HepG2 (cell line): ENCODE results near the gene UBE2QL1. TPM values are rescaled to one million over a fixed set of nuclear protein-coding genes. Genes with fewer than 3 reads are reported as not detected.

Experiments used
- ATAC-seq: fragments of 200-7000 bp; cut with Tn5 transposase; 3 replicates; pipeline ENCODE4 v1.9.1; 2020; ENCODE audit warnings: mild to moderate bottlenecking, moderate library complexity
- BruUV-seq: library from RNA; stranded (reverse); fragments of 400-500 nt; replicated peaks from 2 replicates; lab custom pipeline; 2021; lab: Mats Ljungman, UMichigan
- CTCF ChIA-PET: fragments of 300-600 bp; formaldehyde crosslinking; extraction: SDS; loops from one replicate; lab custom pipeline; 2021; ENCODE audit warnings: low total read pairs, inconsistent platforms, low intra/inter-chr PET ratio; lab: Yijun Ruan, JAX
- POLR2A ChIA-PET: fragments of 350-600 bp; sonication (Branson Sonifier 250); formaldehyde crosslinking; loops from one replicate; lab custom pipeline; 2020; ENCODE audit warnings: antibody characterized with exemption, inconsistent platforms; lab: Yijun Ruan, JAX
- DNase-seq: peaks from one replicate; pipeline ENCODE4 v3.0.0-alpha.2; 2015; ENCODE audit warnings: low spot score
- FAIRE-seq: peaks from 3 replicates; lab custom pipeline; 2011; peaks lifted over from hg19 to GRCh38; lab: Jason Lieb, UNC
- H2AFZ ChIP-seq: one replicate; pipeline ENCODE4 v1.6.1; 2011; ENCODE audit warnings: low read length, inconsistent platforms
- H3K27ac ChIP-seq: fragments of 300-600 bp; 3 replicates; pipeline ENCODE4 v1.8.0; 2011; ENCODE audit warnings: mixed run types, mild to moderate bottlenecking, mixed read lengths, low read length, inconsistent platforms; ENCODE audit not compliant: insufficient read depth; ENCODE audit errors: extremely low read length
- H3K27me3 ChIP-seq, 2 experiments: fragments of 200-600 bp in 1 of 2; 2 replicates in 1 of 2; 3 replicates in 1 of 2; pipeline versions ENCODE4 v1.6.0 to v1.8.0; 2011; ENCODE audit warnings: low read length in 2 of 2, mild to moderate bottlenecking in 2 of 2, moderate library complexity in 2 of 2, inconsistent platforms in 1 of 2; ENCODE audit not compliant: insufficient read depth in 2 of 2, control insufficient read depth in 1 of 2
- H3K36me3 ChIP-seq, 2 experiments: fragments of 200-600 bp in 1 of 2; replicated peaks in 1 of 2; 2 replicates in 1 of 2; 3 replicates in 1 of 2; pipeline versions ENCODE4 v1.5.1 to v1.8.0; 2011; ENCODE audit warnings: low read length in 2 of 2, inconsistent platforms in 1 of 2; ENCODE audit not compliant: insufficient read depth in 2 of 2, control insufficient read depth in 1 of 2
- H3K4me1 ChIP-seq: 2 replicates; pipeline ENCODE4 v1.5.1; 2012; ENCODE audit warnings: low read length, inconsistent platforms; ENCODE audit not compliant: insufficient read depth
- H3K4me2 ChIP-seq: 2 replicates; pipeline ENCODE4 v1.6.0; 2011; ENCODE audit warnings: low read depth, low read length, inconsistent platforms
- H3K4me3 ChIP-seq, 3 experiments: fragments of 200-600 bp in 1 of 3; sonication (generic), shearing (Covaris generic) in 1 of 3; replicated peaks in 1 of 3; 2 replicates each; pipeline ENCODE4 v1.5.1; 2011 to 2016; ENCODE audit warnings: low read length in 3 of 3, inconsistent platforms in 2 of 3, low read depth in 2 of 3, mild to moderate bottlenecking in 2 of 3, control low read depth in 1 of 3, mixed read lengths in 1 of 3; ENCODE audit not compliant: insufficient read depth in 1 of 3
- H3K79me2 ChIP-seq: one replicate; pipeline ENCODE4 v1.6.1; 2011; ENCODE audit warnings: low read length, inconsistent platforms; ENCODE audit not compliant: insufficient read depth
- H3K9ac ChIP-seq: 2 replicates; pipeline ENCODE4 v1.6.0; 2011; ENCODE audit warnings: mild to moderate bottlenecking, low read depth, low read length, inconsistent platforms; ENCODE audit not compliant: insufficient read depth
- H3K9me3 ChIP-seq: 2 replicates; pipeline ENCODE4 v1.5.1; 2012; ENCODE audit warnings: mild to moderate bottlenecking, low read length
- H4K20me1 ChIP-seq: 2 replicates; pipeline ENCODE4 v1.6.0; 2011; ENCODE audit warnings: inconsistent platforms, mild to moderate bottlenecking, low read length, moderate library complexity; ENCODE audit not compliant: insufficient read depth
- CREM ChIP-seq, 2 experiments: sonication (generic) in 1 of 2; formaldehyde crosslinking in 1 of 2; IDR thresholded peaks; 2 replicates each; pipeline versions ENCODE4 v1.4.0 to v1.6.1; 2016 to 2020; ENCODE audit warnings: antibody characterized with exemption in 1 of 2, mild to moderate bottlenecking in 1 of 2, missing genetic modification reagents in 1 of 2
- ELF4 ChIP-seq: sonication (generic); formaldehyde crosslinking; IDR thresholded peaks from 2 replicates; pipeline ENCODE4 v1.5.0; 2020; ENCODE audit warnings: missing genetic modification reagents, mild to moderate bottlenecking, moderate library complexity, borderline replicate concordance
- HNF4G ChIP-seq, 2 experiments: sonication (generic) in 1 of 2; formaldehyde crosslinking in 1 of 2; IDR thresholded peaks; 2 replicates each; pipeline versions ENCODE4 v1.4.0 to v1.6.1; 2011 to 2020; ENCODE audit warnings: borderline replicate concordance in 2 of 2, low read depth in 2 of 2, mild to moderate bottlenecking in 2 of 2, low read length in 1 of 2, missing genetic modification reagents in 1 of 2, moderate library complexity in 1 of 2
- KDM3A ChIP-seq: IDR thresholded peaks from 2 replicates; pipeline ENCODE4 v1.6.1; 2018; ENCODE audit warnings: low read depth, missing compliant biosample characterization
- NFKB2 ChIP-seq: sonication (generic); formaldehyde crosslinking; IDR thresholded peaks from 2 replicates; pipeline ENCODE4 v1.4.0; 2020; ENCODE audit warnings: missing genetic modification reagents, borderline replicate concordance
- SRF ChIP-seq: IDR thresholded peaks from 2 replicates; pipeline ENCODE4 v1.6.1; 2011; ENCODE audit warnings: mild to moderate bottlenecking, low read depth, low read length, moderate library complexity
- TGIF2 ChIP-seq: IDR thresholded peaks from 2 replicates; pipeline ENCODE4 v1.6.1; 2016; ENCODE audit warnings: control low read depth, missing compliant biosample characterization
- ZMYM2 ChIP-seq: sonication (generic); formaldehyde crosslinking; IDR thresholded peaks from 2 replicates; pipeline ENCODE4 v1.8.0; 2022; ENCODE audit warnings: mild to moderate bottlenecking, missing genetic modification reagents
- ZNF136 ChIP-seq: sonication (generic); formaldehyde crosslinking; IDR thresholded peaks from 2 replicates; pipeline ENCODE4 v1.8.1; 2022; ENCODE audit warnings: low read depth, mild to moderate bottlenecking, moderate library complexity, missing genetic modification reagents
- ZNF326 ChIP-seq: sonication (generic); formaldehyde crosslinking; IDR thresholded peaks from 2 replicates; pipeline ENCODE4 v1.4.0; 2020; ENCODE audit warnings: missing genetic modification reagents, borderline replicate concordance
- ZNF737 ChIP-seq: sonication (generic); formaldehyde crosslinking; IDR thresholded peaks from 2 replicates; pipeline ENCODE4 v1.5.0; 2020; ENCODE audit warnings: missing genetic modification reagents, mild to moderate bottlenecking, borderline replicate concordance
- WGBS: methylation state at CpG from one replicate; pipeline ENCODE4 v1.1.6; 2017; ENCODE audit warnings: low lambda C conversion rate; 5-methylcytosine and 5-hydroxymethylcytosine counted together
- in situ Hi-C: cut with HindIII; loops from 2 replicates; pipeline ENCODE4 v1.10.0; 2017; ENCODE audit warnings: low pct_unique_long_range_greater_than_20kb; ENCODE audit not compliant: extremely low pct_ligation_motif_present
- intact Hi-C: fragments of 100-400 bp; cut with micrococcal nuclease; formaldehyde crosslinking; loops from one replicate; pipeline ENCODE4 v1.10.0; 2022; ENCODE audit not compliant: unreplicated experiment
- polyA plus RNA-seq, 8 experiments: library from polyadenylated mRNA; depleted of rRNA in 3 of 8; stranded (reverse) in 7 of 8; unstranded in 1 of 8; fragments of >200 nt; fragmentation: Illumina TruSeq in 4 of 8; extraction: Trizol in 4 of 8; gene quantifications; 2 replicates each; pipeline versions ENCODE4 v1.2.1 to v1.2.3, GENCODE V29; 2011 to 2016; ENCODE audit warnings: low read depth in 4 of 8, missing spikeins in 1 of 8, mixed read lengths in 1 of 8; ENCODE audit not compliant: insufficient read depth in 1 of 8
- total RNA-seq, 5 experiments: library from RNA; depleted of rRNA; stranded (reverse); fragments of >200 nt; fragmentation: Illumina TruSeq; extraction: Trizol; gene quantifications; 2 replicates each; pipeline ENCODE4 v1.2.3, GENCODE V29; 2016; ENCODE audit warnings: low read depth in 1 of 5
- TF ChIP-seq, protein P1 (sequence below): sonication (generic); formaldehyde crosslinking; IDR thresholded peaks from 2 replicates; pipeline ENCODE4 v1.8.0; 2022; ENCODE audit warnings: missing genetic modification reagents, mild to moderate bottlenecking, borderline replicate concordance
- TF ChIP-seq, protein P2 (sequence below): sonication (generic); formaldehyde crosslinking; IDR thresholded peaks from 2 replicates; pipeline ENCODE4 v1.4.0; 2020; ENCODE audit warnings: mild to moderate bottlenecking, missing genetic modification reagents
- TF ChIP-seq, protein P3 (sequence below): sonication (generic); formaldehyde crosslinking; IDR thresholded peaks from 2 replicates; pipeline ENCODE4 v1.4.0; 2020; ENCODE audit warnings: missing genetic modification reagents
- TF ChIP-seq, protein P4 (sequence below): IDR thresholded peaks from 2 replicates; pipeline ENCODE4 v1.6.1; 2018; ENCODE audit warnings: missing genetic modification reagents
- TF ChIP-seq, protein P5 (sequence below): sonication (generic); formaldehyde crosslinking; IDR thresholded peaks from 2 replicates; pipeline ENCODE4 v1.5.0; 2020; ENCODE audit warnings: missing genetic modification reagents

Gene UBE2QL1
- total and polyA plus RNA-seq, 2 of the 13 experiments (the other 11 are each of a cell fraction or from before 2014, with no cell fraction given) = not detected

DNA sequence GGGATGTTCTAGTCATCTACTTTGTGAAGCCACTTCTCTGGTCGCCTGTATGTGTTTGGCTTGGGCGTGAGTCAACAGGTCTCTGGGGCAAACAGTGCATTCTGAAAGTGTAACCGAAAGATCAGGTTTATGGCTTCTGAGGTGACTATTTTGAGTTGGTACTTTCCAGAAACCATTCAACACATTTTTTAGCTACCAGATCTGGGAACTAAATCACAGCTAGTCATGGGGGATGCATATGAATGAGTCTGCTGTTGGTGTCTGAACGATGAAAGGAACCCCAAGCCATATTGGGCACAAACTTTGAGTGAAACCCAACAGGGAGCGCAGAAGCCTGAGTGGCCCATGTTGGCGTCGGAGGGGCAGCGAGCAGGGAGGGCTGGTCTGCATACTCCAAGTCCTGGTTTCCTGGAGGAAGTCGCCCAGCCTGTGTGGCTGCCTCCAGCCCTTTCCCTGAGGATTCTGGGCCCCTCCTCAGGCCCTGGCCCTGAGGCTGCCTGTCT is 35.3 kb downstream of the UBE2QL1 start (continued):
- TF ChIP-seq, protein P1, sequence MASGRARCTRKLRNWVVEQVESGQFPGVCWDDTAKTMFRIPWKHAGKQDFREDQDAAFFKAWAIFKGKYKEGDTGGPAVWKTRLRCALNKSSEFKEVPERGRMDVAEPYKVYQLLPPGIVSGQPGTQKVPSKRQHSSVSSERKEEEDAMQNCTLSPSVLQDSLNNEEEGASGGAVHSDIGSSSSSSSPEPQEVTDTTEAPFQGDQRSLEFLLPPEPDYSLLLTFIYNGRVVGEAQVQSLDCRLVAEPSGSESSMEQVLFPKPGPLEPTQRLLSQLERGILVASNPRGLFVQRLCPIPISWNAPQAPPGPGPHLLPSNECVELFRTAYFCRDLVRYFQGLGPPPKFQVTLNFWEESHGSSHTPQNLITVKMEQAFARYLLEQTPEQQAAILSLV (CRISPR knock-in tag) = no peak
- TF ChIP-seq CREM (IDR thresholded peaks at IDR 0.05) (no peak), CREM (CRISPR knock-in tag; IDR thresholded peaks at IDR 0.05) (no peak)

DNA sequence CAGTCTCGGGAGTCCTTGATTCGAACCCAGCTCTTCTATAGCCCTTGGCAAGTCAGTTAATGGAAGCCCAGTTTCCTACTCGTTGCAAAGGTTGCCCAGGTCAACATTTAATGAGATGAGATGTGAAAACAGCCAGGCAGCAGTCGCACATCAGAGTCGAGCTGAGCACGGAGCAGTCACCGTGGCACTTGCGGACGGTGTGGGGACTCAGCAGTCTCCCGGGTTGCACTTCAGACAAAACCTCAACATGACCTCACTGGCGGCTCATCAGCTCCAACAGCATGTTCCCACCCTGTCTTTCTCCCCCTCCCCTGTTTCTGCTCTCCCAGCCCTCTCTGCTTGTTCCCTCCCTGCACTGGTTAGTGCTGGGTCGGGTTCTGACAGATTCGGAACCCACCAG is 35.8 kb downstream of the UBE2QL1 start:
- ATAC-seq (no peak), DNase-seq (no peak), FAIRE-seq (no peak)
- Histone ChIP-seq H3K79me2 (no peaks in the 10 kb centered on the region), H3K9me3 (no peaks in the 10 kb centered on the region), H3K27me3 (peaks cover 0 to 8% of the 10 kb centered on the region in 2 experiments; a peak in 4 of 5 replicates), H3K9ac (no peak overlapping the region), H3K36me3 (no peaks in the 10 kb centered on the region), H3K4me2 (no peak overlapping the region), H4K20me1 (no peaks in the 10 kb centered on the region), H3K4me1 (no peaks in the 10 kb centered on the region), H3K27ac (no peak overlapping the region), H3K4me3 (no peak overlapping the region), H2AFZ (no peak overlapping the region)
- no TSS peak for BruUV-seq
- in situ Hi-C loops = no loop called here
- TF ChIP-seq TGIF2 (CRISPR knock-in tag) (no peak), ZNF326 (CRISPR knock-in tag) (no peak), HNF4G (IDR thresholded peaks at IDR 0.05; ENCODE audit: borderline replicate concordance, low read depth, low read length) (no peak), HNF4G (CRISPR knock-in tag; IDR thresholded peaks at IDR 0.05; ENCODE audit: borderline replicate concordance, low read depth) (no peak), ZNF737 (CRISPR knock-in tag) (no peak), ELF4 (CRISPR knock-in tag) (no peak), ZNF136 (CRISPR knock-in tag) (no peak), KDM3A (CRISPR knock-in tag) (no peak), SRF (no peak), ZMYM2 (CRISPR knock-in tag) (no peak), NFKB2 (CRISPR knock-in tag) (no peak)
- TF ChIP-seq, protein P2, sequence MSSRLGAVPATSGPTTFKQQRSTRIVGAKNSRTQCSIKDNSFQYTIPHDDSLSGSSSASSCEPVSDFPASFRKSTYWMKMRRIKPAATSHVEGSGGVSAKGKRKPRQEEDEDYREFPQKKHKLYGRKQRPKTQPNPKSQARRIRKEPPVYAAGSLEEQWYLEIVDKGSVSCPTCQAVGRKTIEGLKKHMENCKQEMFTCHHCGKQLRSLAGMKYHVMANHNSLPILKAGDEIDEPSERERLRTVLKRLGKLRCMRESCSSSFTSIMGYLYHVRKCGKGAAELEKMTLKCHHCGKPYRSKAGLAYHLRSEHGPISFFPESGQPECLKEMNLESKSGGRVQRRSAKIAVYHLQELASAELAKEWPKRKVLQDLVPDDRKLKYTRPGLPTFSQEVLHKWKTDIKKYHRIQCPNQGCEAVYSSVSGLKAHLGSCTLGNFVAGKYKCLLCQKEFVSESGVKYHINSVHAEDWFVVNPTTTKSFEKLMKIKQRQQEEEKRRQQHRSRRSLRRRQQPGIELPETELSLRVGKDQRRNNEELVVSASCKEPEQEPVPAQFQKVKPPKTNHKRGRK (CRISPR knock-in tag) = no peak
- TF ChIP-seq, protein P3, sequence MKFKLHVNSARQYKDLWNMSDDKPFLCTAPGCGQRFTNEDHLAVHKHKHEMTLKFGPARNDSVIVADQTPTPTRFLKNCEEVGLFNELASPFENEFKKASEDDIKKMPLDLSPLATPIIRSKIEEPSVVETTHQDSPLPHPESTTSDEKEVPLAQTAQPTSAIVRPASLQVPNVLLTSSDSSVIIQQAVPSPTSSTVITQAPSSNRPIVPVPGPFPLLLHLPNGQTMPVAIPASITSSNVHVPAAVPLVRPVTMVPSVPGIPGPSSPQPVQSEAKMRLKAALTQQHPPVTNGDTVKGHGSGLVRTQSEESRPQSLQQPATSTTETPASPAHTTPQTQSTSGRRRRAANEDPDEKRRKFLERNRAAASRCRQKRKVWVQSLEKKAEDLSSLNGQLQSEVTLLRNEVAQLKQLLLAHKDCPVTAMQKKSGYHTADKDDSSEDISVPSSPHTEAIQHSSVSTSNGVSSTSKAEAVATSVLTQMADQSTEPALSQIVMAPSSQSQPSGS (CRISPR knock-in tag) = no peak
- TF ChIP-seq, protein P4, sequence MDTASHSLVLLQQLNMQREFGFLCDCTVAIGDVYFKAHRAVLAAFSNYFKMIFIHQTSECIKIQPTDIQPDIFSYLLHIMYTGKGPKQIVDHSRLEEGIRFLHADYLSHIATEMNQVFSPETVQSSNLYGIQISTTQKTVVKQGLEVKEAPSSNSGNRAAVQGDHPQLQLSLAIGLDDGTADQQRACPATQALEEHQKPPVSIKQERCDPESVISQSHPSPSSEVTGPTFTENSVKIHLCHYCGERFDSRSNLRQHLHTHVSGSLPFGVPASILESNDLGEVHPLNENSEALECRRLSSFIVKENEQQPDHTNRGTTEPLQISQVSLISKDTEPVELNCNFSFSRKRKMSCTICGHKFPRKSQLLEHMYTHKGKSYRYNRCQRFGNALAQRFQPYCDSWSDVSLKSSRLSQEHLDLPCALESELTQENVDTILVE = no peak
- TF ChIP-seq, protein P5, sequence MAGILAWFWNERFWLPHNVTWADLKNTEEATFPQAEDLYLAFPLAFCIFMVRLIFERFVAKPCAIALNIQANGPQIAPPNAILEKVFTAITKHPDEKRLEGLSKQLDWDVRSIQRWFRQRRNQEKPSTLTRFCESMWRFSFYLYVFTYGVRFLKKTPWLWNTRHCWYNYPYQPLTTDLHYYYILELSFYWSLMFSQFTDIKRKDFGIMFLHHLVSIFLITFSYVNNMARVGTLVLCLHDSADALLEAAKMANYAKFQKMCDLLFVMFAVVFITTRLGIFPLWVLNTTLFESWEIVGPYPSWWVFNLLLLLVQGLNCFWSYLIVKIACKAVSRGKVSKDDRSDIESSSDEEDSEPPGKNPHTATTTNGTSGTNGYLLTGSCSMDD (CRISPR knock-in tag) = no peak
- CTCF ChIA-PET = no interaction called here
- 34% methylated on average over 11 of the region's 13 CpGs for WGBS
- POLR2A ChIA-PET = no interaction called here
- intact Hi-C loops = no loop called here
